A549 treated with AZD9567 at 1 μM for 4 hours (cell line): Measurements from ENCODE around the gene PVALB. TPM values are rescaled to one million over a fixed set of nuclear protein-coding genes. Genes with fewer than 3 reads are reported as not detected.

Experiments used
- total RNA-seq: library from RNA; stranded (reverse); fragments of 200-300 nt; extraction: Qiagen RNA extraction; gene quantifications from 5 replicates; pipeline ENCODE4 v1.2.3, GENCODE V29; 2022; ENCODE audit not compliant: insufficient read depth

PVALB gene
- not detected in 5 replicates for total RNA-seq

GRCh38 chr22:36816636-36817524 lies at the start of gene PVALB:
PVALB (minus strand) TSS chr22:36817035; CDS start chr22:36817005, 30 bp downstream.

GRCh38 chr22:36860821-36861659 lies 44.2 kb upstream of the PVALB start, which contains the start of gene NCF4:
NCF4 (plus strand) TSS chr22:36861006; CDS start chr22:36861172, 166 bp downstream.

GRCh38 chr22:36775964-36776669 lies 40.7 kb downstream of the PVALB start, which contains the start of gene IFT27:
IFT27 (minus strand) TSS chr22:36776119; CDS start chr22:36775707, 412 bp downstream.

Other genes starting within 250 kb of the PVALB start
- not detected in 5 replicates for gene CACNG2, start 113.3 kb downstream of the PVALB start, total RNA-seq
- 2.5 to 21.2 TPM (median 20.7 TPM) in 5 replicates for gene IFT27, start 40.9 kb downstream of the PVALB start, total RNA-seq
- gene NCF4, start 44.0 kb upstream of the PVALB start, total RNA-seq, result 0.05 TPM in 1 of 5 replicates, not detected in the others
- not detected in 5 replicates for gene CSF2RB, start 96.6 kb upstream of the PVALB start, total RNA-seq
- 35.8 to 66.3 TPM (median 63.6 TPM) in 5 replicates for gene TST, start 202.4 kb upstream of the PVALB start, total RNA-seq
- 37.2 to 75.7 TPM (median 68.1 TPM) in 5 replicates for gene MPST, start 202.7 kb upstream of the PVALB start, total RNA-seq
- gene KCTD17, start 234.7 kb upstream of the PVALB start, total RNA-seq, result 23.2 to 27.7 TPM (median 25.0 TPM) in 5 replicates